Measurements from ENCODE around the gene ABI1. TPM values are rescaled to one million over a fixed set of nuclear protein-coding genes. Genes with fewer than 3 reads are reported as not detected.

ABI1 gene
- total and polyA plus RNA-seq, 9 of the 15 experiments (the other 6 are each of a cell fraction or from before 2014, with no cell fraction given) = 22.1 to 52.3 (median 39.0) TPM

DNA sequence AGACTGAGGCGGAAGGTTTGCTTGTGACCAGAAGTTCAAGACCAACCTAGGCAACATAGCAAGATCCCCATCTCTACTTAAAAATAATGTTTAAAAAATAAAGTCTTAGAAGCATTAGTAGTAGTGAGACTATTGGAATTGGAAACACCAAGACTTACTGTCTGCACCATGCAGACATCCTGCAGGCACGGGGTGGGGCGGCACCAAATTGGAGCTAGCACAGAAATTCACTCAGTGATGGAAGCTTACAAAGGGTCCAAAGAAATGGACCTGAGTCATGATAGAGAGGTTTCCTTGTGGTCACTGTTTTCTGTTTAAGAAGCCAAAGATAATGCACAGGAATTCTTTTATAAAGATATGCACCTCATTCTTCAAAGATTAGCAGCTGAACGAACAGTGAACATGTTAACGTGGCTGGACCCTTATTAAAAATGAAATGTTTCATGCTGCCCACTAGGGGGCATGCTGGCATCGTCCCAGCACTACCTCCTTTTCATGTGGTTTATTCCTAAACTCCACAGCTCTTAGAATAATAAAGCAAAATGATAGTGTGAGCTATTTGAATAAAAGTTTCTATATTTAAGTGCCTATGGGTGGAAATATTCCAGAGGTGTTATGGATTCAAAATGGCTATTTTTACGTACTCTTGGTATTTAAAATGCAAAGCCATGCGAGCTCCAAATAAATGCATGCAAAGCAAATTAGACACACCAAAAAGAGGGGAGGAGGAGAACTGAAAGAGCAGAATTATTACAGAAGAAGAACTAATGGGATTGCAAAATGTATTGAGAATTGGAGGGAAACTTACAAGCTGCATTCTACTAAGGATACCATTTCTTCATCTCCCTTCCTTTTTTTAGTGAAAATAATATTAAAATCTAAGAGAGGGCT, 134.7 kb downstream of the ABI1 start (continued):
- TF ChIP-seq TCF7 (IDR thresholded peaks at IDR 0.05; ENCODE audit: borderline replicate concordance) = peak; percentile 67; the same call in 1 of the 2 replicates

DNA sequence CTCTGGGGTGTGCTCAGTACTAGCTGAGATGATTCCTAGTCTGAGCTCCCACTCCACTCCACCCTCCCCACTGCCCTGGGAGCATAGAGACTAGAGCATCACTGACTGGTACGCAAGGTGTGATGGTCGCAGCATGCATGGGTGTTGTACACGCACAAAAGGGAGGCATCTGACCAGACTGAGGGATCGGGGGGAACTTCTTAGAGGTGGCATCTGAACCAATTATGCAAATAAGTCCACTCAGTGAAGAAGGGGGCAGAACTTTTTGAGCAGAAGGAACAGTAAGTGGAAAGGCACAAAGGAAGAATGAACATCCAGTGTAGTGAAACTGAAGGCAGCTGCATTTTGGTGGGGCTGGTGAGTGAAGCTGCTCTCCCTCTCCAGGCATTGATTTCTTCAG, 137.7 kb downstream of the ABI1 start:
- no TSS peak for BruUV-seq (replicated peaks)
- intact Hi-C loops (cut with micrococcal nuclease) (loop anchor here (10.0 kb wide), 1 partner anchor 632 kb away; no protein-coding TSS in a partner anchor), in situ Hi-C loops (cut with MboI) (no loop called here)

More for the DNA sequence above, 137.7 kb downstream of the ABI1 start:
- ChIA-PET CTCF (ENCODE audit: low intra/inter-chr PET ratio) (no interaction called here), POLR2A (interaction anchor here (1.2 kb wide), 1 partner anchor 16 kb away, joined by 3 read pairs; no protein-coding TSS in a partner anchor)
- H3K4me3 ChIP-seq = no peak overlapping the region
- no peaks in the 10 kb centered on the region for H3K9me1 ChIP-seq (ENCODE audit: control insufficient read depth, insufficient read depth, low read length)
- no peaks in the 10 kb centered on the region for H3K79me2 ChIP-seq (ENCODE audit: control insufficient read depth, insufficient read depth, low read length)
- H3K36me3 ChIP-seq (ENCODE audit: control insufficient read depth, insufficient read depth, low read length) = peaks cover 95% of the 10 kb centered on the region
- no peak for TF ChIP-seq ARHGAP35 (IDR thresholded peaks at IDR 0.05; ENCODE audit: partially characterized antibody)
- peak; percentile 46 for TF ChIP-seq POLR2A (conservative IDR thresholded peaks at IDR 0.05)
- TF ChIP-seq TOE1 (IDR thresholded peaks at IDR 0.05; ENCODE audit: borderline replicate concordance) = no peak
- TF ChIP-seq TOE1 (CRISPR knock-in tag; IDR thresholded peaks at IDR 0.05; ENCODE audit: borderline replicate concordance, low read depth) = no peak
- TF ChIP-seq MTA3 (IDR thresholded peaks at IDR 0.05; ENCODE audit: borderline replicate concordance) = no peak
- TF ChIP-seq, protein P1, sequence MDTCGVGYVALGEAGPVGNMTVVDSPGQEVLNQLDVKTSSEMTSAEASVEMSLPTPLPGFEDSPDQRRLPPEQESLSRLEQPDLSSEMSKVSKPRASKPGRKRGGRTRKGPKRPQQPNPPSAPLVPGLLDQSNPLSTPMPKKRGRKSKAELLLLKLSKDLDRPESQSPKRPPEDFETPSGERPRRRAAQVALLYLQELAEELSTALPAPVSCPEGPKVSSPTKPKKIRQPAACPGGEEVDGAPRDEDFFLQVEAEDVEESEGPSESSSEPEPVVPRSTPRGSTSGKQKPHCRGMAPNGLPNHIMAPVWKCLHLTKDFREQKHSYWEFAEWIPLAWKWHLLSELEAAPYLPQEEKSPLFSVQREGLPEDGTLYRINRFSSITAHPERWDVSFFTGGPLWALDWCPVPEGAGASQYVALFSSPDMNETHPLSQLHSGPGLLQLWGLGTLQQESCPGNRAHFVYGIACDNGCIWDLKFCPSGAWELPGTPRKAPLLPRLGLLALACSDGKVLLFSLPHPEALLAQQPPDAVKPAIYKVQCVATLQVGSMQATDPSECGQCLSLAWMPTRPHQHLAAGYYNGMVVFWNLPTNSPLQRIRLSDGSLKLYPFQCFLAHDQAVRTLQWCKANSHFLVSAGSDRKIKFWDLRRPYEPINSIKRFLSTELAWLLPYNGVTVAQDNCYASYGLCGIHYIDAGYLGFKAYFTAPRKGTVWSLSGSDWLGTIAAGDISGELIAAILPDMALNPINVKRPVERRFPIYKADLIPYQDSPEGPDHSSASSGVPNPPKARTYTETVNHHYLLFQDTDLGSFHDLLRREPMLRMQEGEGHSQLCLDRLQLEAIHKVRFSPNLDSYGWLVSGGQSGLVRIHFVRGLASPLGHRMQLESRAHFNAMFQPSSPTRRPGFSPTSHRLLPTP (IDR thresholded peaks at IDR 0.05; ENCODE audit: borderline replicate concordance, extremely low read depth, insufficient read length) = no peak
- TF ChIP-seq, protein P2, sequence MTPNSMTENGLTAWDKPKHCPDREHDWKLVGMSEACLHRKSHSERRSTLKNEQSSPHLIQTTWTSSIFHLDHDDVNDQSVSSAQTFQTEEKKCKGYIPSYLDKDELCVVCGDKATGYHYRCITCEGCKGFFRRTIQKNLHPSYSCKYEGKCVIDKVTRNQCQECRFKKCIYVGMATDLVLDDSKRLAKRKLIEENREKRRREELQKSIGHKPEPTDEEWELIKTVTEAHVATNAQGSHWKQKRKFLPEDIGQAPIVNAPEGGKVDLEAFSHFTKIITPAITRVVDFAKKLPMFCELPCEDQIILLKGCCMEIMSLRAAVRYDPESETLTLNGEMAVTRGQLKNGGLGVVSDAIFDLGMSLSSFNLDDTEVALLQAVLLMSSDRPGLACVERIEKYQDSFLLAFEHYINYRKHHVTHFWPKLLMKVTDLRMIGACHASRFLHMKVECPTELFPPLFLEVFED (CRISPR knock-in tag; conservative IDR thresholded peaks at IDR 0.05) = no peak
- no peak overlapping the region for H3K4me2 ChIP-seq (ENCODE audit: insufficient read depth, low read length)
- FAIRE-seq (no peak), ATAC-seq (no peak), DNase-seq (ENCODE audit: extremely low read depth in 1 of 4, low spot score in 3 of 4) (no peak)
- 93% methylated on average over 4 of the region's 4 CpGs for WGBS (ENCODE audit: insufficient coverage, low coverage, missing lambda C conversion rate)
- H3K9me3 ChIP-seq (replicated peaks; ENCODE audit: control insufficient read depth, insufficient read depth, low read depth, low read length) = no peaks in the 10 kb centered on the region
- H3K27ac ChIP-seq (ENCODE audit: extremely low read depth, low read depth, low read length) = no peak overlapping the region
- H2AFZ ChIP-seq (ENCODE audit: low read depth, low read length) = no peak overlapping the region
- no peaks in the 10 kb centered on the region for H4K20me1 ChIP-seq (replicated peaks; ENCODE audit: control insufficient read depth, insufficient read depth, low read length)
- no peaks in the 10 kb centered on the region for H3K4me1 ChIP-seq (replicated peaks in 1 of 2; ENCODE audit: control insufficient read depth in 2 of 2, insufficient read depth in 2 of 2, low read length in 2 of 2)
- no peak overlapping the region for H3K9ac ChIP-seq (ENCODE audit: insufficient read depth in 1 of 2, low read depth in 2 of 2, low read length in 2 of 2)
- no peaks in the 10 kb centered on the region; a peak in 1 of 5 replicates for H3K27me3 ChIP-seq (ENCODE audit: control insufficient read depth in 2 of 2, insufficient read depth in 2 of 2, low read length in 2 of 2)
